NT2/D1 (cell line): Measurements from ENCODE around the gene SAMSN1.

Experiments
- YY1 ChIP-seq: IDR thresholded peaks from 2 replicates; pipeline ENCODE4 v1.6.1; 2011; ENCODE audit not compliant: insufficient read length, insufficient read depth
- ZNF274 ChIP-seq: IDR thresholded peaks from 2 replicates; pipeline ENCODE4 v1.6.1; 2011; ENCODE audit warnings: mild to moderate bottlenecking, low read depth, low read length

- TF ChIP-seq YY1: no peak
- TF ChIP-seq ZNF274: no peak
Observed at GRCh38 chr21:14477841-14478240, 68.3 kb downstream of the SAMSN1 start.
